B cell (primary cell): ENCODE results near the gene MAP6. TPM values are rescaled to one million over a fixed set of nuclear protein-coding genes. Genes with fewer than 3 reads are reported as not detected.

Experiments
- ATAC-seq: fragments of 200-7000 bp; cut with Tn5 transposase; one replicate; pipeline ENCODE4 v1.10.0; 2021; ENCODE audit warnings: low read depth, mild to moderate bottlenecking, moderate number of reproducible peaks, moderate library complexity
- CTCF ChIA-PET: fragments of 350-600 bp; sonication (Branson Sonifier 250); formaldehyde crosslinking; loops from one replicate; lab custom pipeline; 2021; ENCODE audit warnings: antibody characterized with exemption, inconsistent platforms; lab: Charles Lee
- POLR2A ChIA-PET: fragments of 350-600 bp; sonication (Branson Sonifier 250); formaldehyde crosslinking; loops from one replicate; lab custom pipeline; 2021; ENCODE audit warnings: antibody characterized with exemption; lab: Charles Lee
- DNase-seq: peaks from one replicate; pipeline ENCODE4 v3.0.0; 2013
- H2AFZ ChIP-seq: 2 replicates; pipeline ENCODE4 v1.6.1; 2012; ENCODE audit warnings: mild to moderate bottlenecking, low read depth, low read length; ENCODE audit not compliant: insufficient read depth, poor library complexity, severe bottlenecking
- H3K27ac ChIP-seq, 2 donors: 1 replicate in 1 of 2; 2 replicates in 1 of 2; pipeline ENCODE4 v1.5.1; 2012 to 2013; ENCODE audit warnings: low read length in 2 of 2, mild to moderate bottlenecking in 2 of 2, moderate library complexity in 1 of 2
- H3K27me3 ChIP-seq, 4 experiments: fragments of 200-600 bp in 1 of 4; sonication (generic) in 1 of 4; replicated peaks in 1 of 4; 1 replicate in 2 of 4; 2 replicates in 2 of 4; pipeline versions ENCODE4 v1.6.1 to v1.7.0; 2013 to 2016; ENCODE audit warnings: low read length in 3 of 4, mild to moderate bottlenecking in 2 of 4, mixed read lengths in 1 of 4, moderate library complexity in 1 of 4; ENCODE audit not compliant: insufficient read depth in 4 of 4, control insufficient read depth in 3 of 4; ENCODE audit errors: control extremely low read depth in 1 of 4
- H3K36me3 ChIP-seq, 2 experiments: replicated peaks in 1 of 2; 1 replicate in 1 of 2; 2 replicates in 1 of 2; pipeline versions ENCODE4 v1.6.1 to v1.7.1; 2013; ENCODE audit warnings: low read length in 1 of 2; ENCODE audit not compliant: insufficient read depth in 2 of 2, control insufficient read depth in 1 of 2; ENCODE audit errors: control extremely low read depth in 1 of 2, extremely low read depth in 1 of 2
- H3K4me1 ChIP-seq, 2 donors: fragments of 200-600 bp in 1 of 2; sonication (generic) in 1 of 2; 1 replicate in 1 of 2; 2 replicates in 1 of 2; pipeline versions ENCODE4 v1.5.1 to v1.6.1; 2013 to 2017; ENCODE audit warnings: low read length in 2 of 2; ENCODE audit not compliant: control insufficient read depth in 2 of 2, insufficient read depth in 2 of 2
- H3K4me2 ChIP-seq: replicated peaks from 2 replicates; pipeline ENCODE3; 2012; ENCODE audit warnings: mild to moderate bottlenecking, low read depth, low read length; ENCODE audit not compliant: poor library complexity, severe bottlenecking
- H3K4me3 ChIP-seq, 5 experiments: fragments of 200-600 bp in 1 of 5; sonication (generic) in 1 of 5; 1 replicate in 3 of 5; 2 replicates in 2 of 5; pipeline versions ENCODE4 v1.5.1 to v1.7.0; 2011 to 2016; ENCODE audit warnings: low read length in 4 of 5, mild to moderate bottlenecking in 4 of 5, low read depth in 2 of 5, control low read depth in 1 of 5, moderate library complexity in 1 of 5; ENCODE audit not compliant: insufficient read depth in 1 of 5; ENCODE audit errors: control extremely low read depth in 1 of 5, extremely low read depth in 1 of 5
- H3K79me2 ChIP-seq: fragments of 200-600 bp; sonication (generic); one replicate; pipeline ENCODE4 v1.6.0; 2016; ENCODE audit warnings: low read length; ENCODE audit not compliant: control insufficient read depth, insufficient read depth
- H3K9ac ChIP-seq: fragments of 200-600 bp; sonication (generic); 2 replicates; pipeline ENCODE4 v1.6.1; 2017; ENCODE audit warnings: mild to moderate bottlenecking, low read length, moderate library complexity
- H3K9me3 ChIP-seq, 3 donors: one replicate each; pipeline versions ENCODE4 v1.6.1 to v1.7.1; 2013; ENCODE audit warnings: low read length in 2 of 3; ENCODE audit not compliant: control insufficient read depth in 2 of 3, insufficient read depth in 1 of 3; ENCODE audit errors: control extremely low read depth in 1 of 3
- H4K20me1 ChIP-seq: 2 replicates; pipeline ENCODE4 v1.6.0; 2012; ENCODE audit warnings: mild to moderate bottlenecking, low read length; ENCODE audit not compliant: insufficient read depth, control insufficient read depth, poor library complexity, severe bottlenecking
- H3K27ac Mint-ChIP-seq: one replicate; pipeline ENCODE4 v1.8.0; 2021; ENCODE audit warnings: mixed read lengths
- H3K27me3 Mint-ChIP-seq: one replicate; pipeline ENCODE4 v1.8.0; 2021; ENCODE audit warnings: mixed read lengths
- H3K4me1 Mint-ChIP-seq: one replicate; pipeline ENCODE4 v1.8.0; 2021; ENCODE audit warnings: mixed read lengths
- H3K4me3 Mint-ChIP-seq: one replicate; pipeline ENCODE4 v1.8.0; 2021; ENCODE audit warnings: mixed read lengths
- H3K9me3 Mint-ChIP-seq: one replicate; pipeline ENCODE4 v1.8.0; 2022; ENCODE audit warnings: mixed read lengths; ENCODE audit not compliant: insufficient read depth
- CTCF ChIP-seq: fragments of 200-600 bp; IDR thresholded peaks from one replicate; pipeline ENCODE4 v1.8.0; 2022; ENCODE audit warnings: antibody characterized with exemption, mild to moderate bottlenecking
- EZH2 ChIP-seq: IDR thresholded peaks from 2 replicates; pipeline ENCODE4 v1.6.1; 2012; ENCODE audit warnings: borderline replicate concordance, low read depth, mild to moderate bottlenecking, moderate library complexity, low read length; ENCODE audit not compliant: insufficient read depth, poor library complexity, severe bottlenecking
- WGBS: methylation state at CpG from one replicate; pipeline ENCODE4 v1.1.5; 2013; ENCODE audit warnings: missing lambda C conversion rate; ENCODE audit not compliant: insufficient coverage; 5-methylcytosine and 5-hydroxymethylcytosine counted together
- intact Hi-C: fragments of 100-400 bp; cut with micrococcal nuclease; formaldehyde crosslinking; loops from one replicate; pipeline ENCODE4 v1.10.0; 2022
- polyA plus RNA-seq: library from polyadenylated mRNA; depleted of rRNA; stranded (reverse); fragments of >200 nt; gene quantifications from 2 replicates; pipeline ENCODE4 v1.2.3, GENCODE V29; 2012
- total RNA-seq, 2 donors: library from RNA; stranded (reverse); fragments of 120-200 nt in 1 of 2; gene quantifications; 1 replicate in 1 of 2; 2 replicates in 1 of 2; pipeline versions ENCODE4 v1.2.3 to v1.2.4, GENCODE V29; 2013 to 2022

MAP6 gene
- total and polyA plus RNA-seq, 2 donors (not counting 1 experiment from before 2014, with no cell fraction given): 0.54 to 0.57 TPM

DNA sequence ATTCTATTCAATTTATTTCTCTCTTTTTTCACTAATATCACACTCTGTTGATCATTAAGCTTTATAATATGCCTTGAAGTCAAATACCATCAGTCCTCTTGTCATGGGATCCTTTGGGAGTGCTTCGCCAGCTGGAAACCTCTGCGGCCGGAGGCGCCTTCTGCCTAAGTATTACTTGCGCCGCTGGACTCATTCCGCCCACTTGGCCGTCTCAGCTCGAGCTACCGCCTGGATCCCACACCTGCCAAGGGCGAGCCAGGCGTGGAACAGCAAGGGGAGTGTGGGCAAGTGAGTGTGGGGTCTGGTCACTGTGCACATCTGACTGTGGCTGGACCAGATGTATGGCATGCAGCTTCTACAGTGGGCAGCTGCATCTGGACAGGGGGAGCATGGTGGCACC lies 9.1 kb upstream of the MAP6 start:
- Histone ChIP-seq H3K9ac (no peak overlapping the region), H3K27ac (no peak overlapping the region), H3K36me3 (no peaks in the 10 kb centered on the region), H3K4me3 (no peak overlapping the region), H3K4me1 (no peaks in the 10 kb centered on the region), H2AFZ (no peak overlapping the region), H3K79me2 (no peaks in the 10 kb centered on the region), H4K20me1 (no peaks in the 10 kb centered on the region), H3K4me2 (no peak overlapping the region), H3K27me3 (peaks cover 0 to 13% (median 2%) of the 10 kb centered on the region in 4 experiments), H3K9me3 (peaks cover 0 to 8% (median 6%) of the 10 kb centered on the region in 3 donors)
- Mint-ChIP-seq H3K27me3 (peaks cover 12% of the 10 kb centered on the region), H3K4me3 (no peak overlapping the region), H3K27ac (no peak overlapping the region), H3K9me3 (peaks cover 8% of the 10 kb centered on the region), H3K4me1 (no peaks in the 10 kb centered on the region)
- ChIA-PET POLR2A (interaction anchor here (0.6 kb wide), 1 partner anchor 161 kb away, joined by 5 read pairs; no protein-coding TSS in a partner anchor), CTCF (no interaction called here)
- TF ChIP-seq CTCF: no peak
- TF ChIP-seq EZH2: no peak
- intact Hi-C loops: no loop called here
- 89% methylated on average over 11 of the region's 12 CpGs for WGBS
- DNase-seq: no peak
- no peak for ATAC-seq

DNA sequence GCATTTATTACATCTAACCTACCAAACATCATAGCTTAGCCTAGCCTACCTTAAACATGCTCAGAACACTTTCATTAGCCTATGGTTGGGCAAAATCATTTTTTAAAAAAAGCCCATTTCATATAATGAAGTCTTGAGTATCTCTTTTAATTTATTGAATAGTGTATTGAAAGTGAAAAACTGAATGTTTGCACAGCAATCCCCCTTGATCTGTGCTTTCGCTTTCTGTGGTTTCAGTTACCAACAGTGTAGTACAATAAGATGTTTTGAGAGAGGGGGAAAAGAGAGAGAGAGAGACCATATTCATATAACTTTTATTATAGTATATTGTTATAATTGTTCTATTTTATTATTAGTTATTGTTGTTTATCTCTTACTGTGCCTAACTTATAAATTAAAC lies 8.4 kb upstream of the MAP6 start:
- no peak overlapping the region for H2AFZ ChIP-seq
- H3K27me3 Mint-ChIP-seq: peaks cover 11% of the 10 kb centered on the region
- no peak overlapping the region for H3K4me3 Mint-ChIP-seq
- TF ChIP-seq EZH2 (no peak), CTCF (no peak)
- peaks cover 0 to 13% (median 2%) of the 10 kb centered on the region in 4 experiments for H3K27me3 ChIP-seq
- no peak overlapping the region for H3K4me2 ChIP-seq
- no CpG with 5 or more reads among the region's 1 CpG for WGBS
- no peaks in the 10 kb centered on the region for H3K36me3 ChIP-seq
- no peak overlapping the region for H3K9ac ChIP-seq
- H3K4me1 ChIP-seq: no peaks in the 10 kb centered on the region
- H3K9me3 ChIP-seq: peaks cover 0 to 8% (median 6%) of the 10 kb centered on the region in 3 donors
- ChIA-PET POLR2A (no interaction called here), CTCF (interaction anchor here (1.7 kb wide), 1 partner anchor 13 kb away, joined by 4 read pairs; no protein-coding TSS in a partner anchor)
- H3K4me1 Mint-ChIP-seq: no peaks in the 10 kb centered on the region
- intact Hi-C loops: no loop called here
- H4K20me1 ChIP-seq: no peaks in the 10 kb centered on the region
- H3K27ac ChIP-seq: no peak overlapping the region
- DNase-seq (no peak), ATAC-seq (no peak)
- H3K9me3 Mint-ChIP-seq: peaks cover 8% of the 10 kb centered on the region
- H3K27ac Mint-ChIP-seq: no peak overlapping the region
- H3K4me3 ChIP-seq: no peak overlapping the region
- H3K79me2 ChIP-seq: no peaks in the 10 kb centered on the region
